Measurements from ENCODE around the gene AMACR.
A peak's percentile ranks its signal among the peaks of the same experiment; 100 is the strongest.

Gene AMACR

GRCh38 chr5:34001241-34001841 is 6.5 kb downstream of the AMACR start:
- H3K27ac ChIP-seq = no peak overlapping the region
- no peak overlapping the region for H3K4me3 ChIP-seq
- TF ChIP-seq CTCF (IDR thresholded peaks at IDR 0.05) = no peak
- DNase-seq (ENCODE audit: low spot score) = no peak

GRCh38 chr5:33999978-34000377 is 7.9 kb downstream of the AMACR start:
- Histone ChIP-seq H3K4me3 (no peak overlapping the region), H3K27ac (no peak overlapping the region)
- TF ChIP-seq CTCF (IDR thresholded peaks at IDR 0.05) = no peak

GRCh38 chr5:33997331-33997983 is 10.4 kb downstream of the AMACR start:
- no peak for TF ChIP-seq CTCF (IDR thresholded peaks at IDR 0.05)
- Histone ChIP-seq H3K27ac (peak overlapping the region in 1 of 2 donors; percentile 20), H3K4me3 (no peak overlapping the region)
- DNase-seq (ENCODE audit: low spot score) = peak; percentile 79

More at GRCh38 chr5:33999978-34000377, 7.9 kb downstream of the AMACR start:
- no peak for DNase-seq (ENCODE audit: low spot score)

GRCh38 chr5:33995865-33996264 is 12.0 kb downstream of the AMACR start:
- Histone ChIP-seq H3K27ac (no peak overlapping the region), H3K4me3 (no peak overlapping the region)
- DNase-seq (ENCODE audit: low spot score) = no peak
- no peak for TF ChIP-seq CTCF (IDR thresholded peaks at IDR 0.05)

- TF ChIP-seq CTCF (IDR thresholded peaks at IDR 0.05) = no peak
- no peak overlapping the region for H3K27ac ChIP-seq
- no peak overlapping the region for H3K4me3 ChIP-seq
- no peak for DNase-seq (ENCODE audit: low spot score)
These were observed 13.0 kb downstream of the AMACR start for GRCh38 chr5:33994845-33995244.

- Histone ChIP-seq H3K27ac (no peak overlapping the region), H3K4me3 (no peak overlapping the region)
- no peak for TF ChIP-seq CTCF (IDR thresholded peaks at IDR 0.05)
- no peak for DNase-seq (ENCODE audit: low spot score)
These were observed 15.0 kb downstream of the AMACR start for GRCh38 chr5:33992864-33993263.

GRCh38 chr5:33985447-33985846 is 22.4 kb downstream of the AMACR start:
- DNase-seq (ENCODE audit: low spot score) = no peak
- TF ChIP-seq CTCF (IDR thresholded peaks at IDR 0.05) = no peak
- Histone ChIP-seq H3K4me3 (no peak overlapping the region), H3K27ac (no peak overlapping the region)

All from coronary artery (tissue), 2 donors.